Posterior cingulate gyrus (tissue), 11 donors: Measurements from ENCODE around the gene CMTM7.

Experiments used
- DNase-seq, 10 donors: peaks; one replicate each; pipeline versions ENCODE4 v3.0.0 to v3.0.0-alpha.2; 2020 to 2021; ENCODE audit warnings: mixed read lengths in 3 of 10
- intact Hi-C: fragments of 100-400 bp; cut with DNase I; formaldehyde crosslinking; loops from one replicate; pipeline ENCODE4 v1.15.1; 2023

The CMTM7 gene

GRCh38 chr3:32391643-32392535 lies at the start of gene CMTM7:
Gene CMTM7 (plus strand): TSS chr3:32391853. CDS start chr3:32391907, 54 bp downstream.
- DNase-seq: peak in 3 of 10 donors; percentile 14 to 81 (median 24)
- intact Hi-C loops: no loop called here

- DNase-seq: no peak
- intact Hi-C loops: no loop called here
Measured at GRCh38 chr3:32347343-32348125, 44.1 kb upstream of the CMTM7 start.

GRCh38 chr3:32349184-32349583 lies 42.5 kb upstream of the CMTM7 start:
- intact Hi-C loops: no loop called here
- no peak for DNase-seq

- DNase-seq: no peak
- intact Hi-C loops: no loop called here
Measured at GRCh38 chr3:32352563-32352962, 39.1 kb upstream of the CMTM7 start.

GRCh38 chr3:32353351-32353750 lies 38.3 kb upstream of the CMTM7 start:
- intact Hi-C loops: no loop called here
- no peak for DNase-seq

GRCh38 chr3:32354362-32354778 lies 37.3 kb upstream of the CMTM7 start:
- DNase-seq: no peak
- intact Hi-C loops: no loop called here

GRCh38 chr3:32355751-32356291 lies 35.8 kb upstream of the CMTM7 start:
- intact Hi-C loops: no loop called here
- no peak for DNase-seq

- no peak for DNase-seq
- intact Hi-C loops: no loop called here
Measured at GRCh38 chr3:32359766-32360492, 31.7 kb upstream of the CMTM7 start.

- intact Hi-C loops: no loop called here
- DNase-seq: no peak
Measured at GRCh38 chr3:32360493-32360827, 31.2 kb upstream of the CMTM7 start.

- intact Hi-C loops: no loop called here
- DNase-seq: no peak
Measured at GRCh38 chr3:32366638-32367397, 24.8 kb upstream of the CMTM7 start.

- intact Hi-C loops: no loop called here
Measured at GRCh38 chr3:32367442-32367841, 24.2 kb upstream of the CMTM7 start.

GRCh38 chr3:32371461-32372212 lies 20.0 kb upstream of the CMTM7 start:
- DNase-seq: no peak
- intact Hi-C loops: loop anchor here (10.0 kb wide), 1 partner anchor 293 kb away; no protein-coding TSS in a partner anchor

More at GRCh38 chr3:32367442-32367841, 24.2 kb upstream of the CMTM7 start:
- DNase-seq: no peak

GRCh38 chr3:32372213-32372490 lies 19.5 kb upstream of the CMTM7 start:
- no peak for DNase-seq
- intact Hi-C loops: loop anchor here (10.0 kb wide), 1 partner anchor 293 kb away; no protein-coding TSS in a partner anchor

GRCh38 chr3:32373276-32373675 lies 18.4 kb upstream of the CMTM7 start:
- intact Hi-C loops: loop anchor here (10.0 kb wide), 1 partner anchor 292 kb away; no protein-coding TSS in a partner anchor
- no peak for DNase-seq

- no peak for DNase-seq
- intact Hi-C loops: loop anchor here (10.0 kb wide), 1 partner anchor 291 kb away; no protein-coding TSS in a partner anchor
Measured at GRCh38 chr3:32373844-32374243, 17.8 kb upstream of the CMTM7 start.

GRCh38 chr3:32374788-32375595 lies 16.7 kb upstream of the CMTM7 start:
- intact Hi-C loops: loop anchor here (5.0 to 10.0 kb wide), 2 partner anchors 92 to 290 kb away; no protein-coding TSS in a partner anchor

GRCh38 chr3:32375596-32375930 lies 16.1 kb upstream of the CMTM7 start:
- intact Hi-C loops: loop anchor here (5.0 to 10.0 kb wide), 2 partner anchors 92 to 289 kb away; no protein-coding TSS in a partner anchor
- DNase-seq: no peak

More at GRCh38 chr3:32374788-32375595, 16.7 kb upstream of the CMTM7 start:
- DNase-seq: peak in 3 of 10 donors; percentile 25 to 40 (median 34)

- intact Hi-C loops: loop anchor here (5.0 to 10.0 kb wide), 2 partner anchors 91 to 289 kb away; no protein-coding TSS in a partner anchor
- DNase-seq: no peak
Measured at GRCh38 chr3:32376115-32376514, 15.5 kb upstream of the CMTM7 start.
